ENCODE measurements around the gene ALDH18A1.
A peak's percentile ranks its signal among the peaks of the same experiment; 100 is the strongest.
"Not testable (repeated sequence)": the region's sequence is repeated elsewhere in the genome, so short reads cannot be mapped to it uniquely, and the experiment has no call there.

The ALDH18A1 gene

GRCh38 chr10:95650232-95650631 is 6.3 kb downstream of the ALDH18A1 start:
- DNase-seq: no peak

GRCh38 chr10:95648138-95648537 is 8.4 kb downstream of the ALDH18A1 start:
- no peak for DNase-seq

DNA sequence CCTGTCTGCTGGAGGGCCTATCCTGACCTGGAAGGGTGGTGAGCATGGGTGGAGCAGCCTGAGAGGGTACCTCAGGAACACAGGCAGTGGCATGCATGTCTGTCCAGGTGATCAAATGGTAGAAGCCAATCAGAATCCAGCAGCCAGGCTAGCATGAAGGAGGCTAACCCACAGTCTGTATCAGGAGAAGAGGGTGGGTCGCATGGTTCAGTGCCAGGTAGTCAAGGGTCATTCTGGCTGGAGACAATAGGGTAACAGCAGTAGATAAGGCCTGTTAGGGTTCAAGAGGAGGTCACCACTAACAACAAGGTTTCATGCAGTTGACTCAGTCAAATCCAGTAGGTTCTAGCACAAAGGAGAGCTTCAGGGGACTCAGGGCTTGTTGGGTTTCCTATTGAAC is 10.4 kb downstream of the ALDH18A1 start:
- DNase-seq: no peak

DNA sequence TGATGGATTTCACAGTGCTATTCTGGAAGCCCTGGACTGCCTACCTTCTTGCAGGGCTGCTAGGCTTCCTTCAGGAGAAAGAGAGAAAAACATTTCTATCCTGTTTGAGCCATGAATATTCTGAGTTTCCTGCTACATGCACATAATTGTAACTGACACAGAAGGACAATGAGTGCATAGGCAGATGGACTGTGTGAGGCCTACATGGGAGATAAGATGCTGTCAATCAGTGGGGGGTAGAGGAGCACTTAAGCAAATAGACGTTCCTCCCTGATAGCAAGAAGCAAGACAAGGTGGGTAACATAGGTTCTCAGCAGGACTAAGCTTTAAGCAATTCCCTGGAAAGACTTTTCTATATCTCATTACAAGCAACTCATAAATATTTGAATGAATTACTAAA is 11.6 kb downstream of the ALDH18A1 start:
- DNase-seq: no peak

DNA sequence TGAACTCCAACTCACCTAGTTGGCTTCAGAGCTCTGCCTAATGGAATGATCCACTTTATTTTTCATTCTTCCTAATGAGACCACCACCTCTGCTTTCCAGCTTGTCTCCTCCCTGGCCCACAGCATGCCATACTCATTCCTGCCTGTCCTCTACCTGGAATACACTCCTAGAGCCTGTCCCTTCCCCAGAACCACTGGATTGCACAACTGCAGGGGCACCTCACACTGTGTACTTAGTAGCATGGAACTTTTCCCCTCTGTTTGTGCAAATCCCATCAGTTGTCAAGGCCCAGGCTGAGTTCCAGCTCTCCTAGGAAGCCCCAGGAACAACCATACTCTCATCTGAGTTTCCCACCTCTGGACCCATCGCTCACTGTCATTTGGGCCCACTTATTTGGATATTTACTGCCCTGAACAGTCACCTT is 15.6 kb downstream of the ALDH18A1 start:
- no peak for DNase-seq

DNA sequence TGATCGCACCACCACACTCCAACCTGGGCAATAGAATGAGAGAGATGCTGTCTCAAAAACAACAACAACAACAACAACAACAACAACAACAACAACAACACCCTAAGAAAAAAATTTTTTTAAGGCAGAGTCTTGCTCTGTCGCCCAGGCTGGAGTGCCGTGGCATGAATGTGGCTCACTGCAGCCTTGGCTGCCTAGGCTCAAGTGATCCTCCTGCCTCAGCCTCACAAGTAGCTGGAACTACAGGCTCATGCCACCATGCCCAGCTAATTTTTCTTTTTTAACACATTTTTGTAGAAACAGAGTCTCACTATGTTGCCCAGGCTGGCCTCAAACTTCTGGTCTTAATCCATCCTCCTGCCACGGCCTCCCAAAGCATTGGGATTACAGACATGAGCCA is 18.6 kb downstream of the ALDH18A1 start:
- no peak for DNase-seq

GRCh38 chr10:95637140-95637539 is 19.4 kb downstream of the ALDH18A1 start:
- DNase-seq: no peak

GRCh38 chr10:95635319-95635733 is 21.2 kb downstream of the ALDH18A1 start:
- DNase-seq: no peak

- no peak for DNase-seq
Observed at GRCh38 chr10:95628786-95629185, 27.7 kb downstream of the ALDH18A1 start.

DNA sequence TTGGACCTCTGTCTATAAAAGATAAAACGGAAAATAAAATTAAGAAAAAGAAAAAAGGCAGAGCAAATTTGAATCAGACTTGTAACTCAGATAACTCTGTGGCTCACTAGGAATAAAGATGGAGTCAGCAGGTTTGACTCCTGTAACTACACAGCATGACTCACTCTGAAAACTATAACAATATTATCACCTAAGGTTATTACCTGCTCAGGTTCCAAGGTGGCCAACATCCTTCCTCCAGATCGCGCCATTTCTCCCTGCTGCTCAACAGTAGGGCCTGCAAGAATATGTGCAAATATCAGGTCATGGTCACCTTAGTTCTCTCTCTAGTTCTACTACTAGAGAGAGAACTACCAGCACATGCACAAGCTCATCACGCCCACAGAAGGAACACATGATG is 30.0 kb downstream of the ALDH18A1 start:
- DNase-seq: no peak

DNA sequence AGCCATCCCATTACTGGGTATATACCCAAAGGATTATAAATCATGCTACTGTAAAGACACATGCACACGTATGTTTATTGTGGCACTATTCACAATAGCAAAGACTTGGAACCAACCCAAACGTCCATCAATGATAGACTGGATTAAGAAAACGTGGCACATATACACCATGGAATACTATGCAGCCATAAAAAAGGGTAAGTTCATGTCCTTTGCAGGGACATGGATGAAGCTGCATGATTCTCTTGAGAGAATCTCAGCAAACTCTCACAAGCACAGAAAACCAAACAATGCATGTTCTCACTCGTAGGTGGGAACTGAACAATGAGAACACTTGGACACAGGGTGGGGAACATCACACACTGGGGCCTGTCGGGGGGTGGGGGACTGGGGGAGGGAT is 36.1 kb downstream of the ALDH18A1 start:
- not testable (repeated sequence) for DNase-seq

GRCh38 chr10:95618101-95618500 is 38.4 kb downstream of the ALDH18A1 start:
- DNase-seq: no peak

- DNase-seq: no peak
Observed at GRCh38 chr10:95616446-95616845, 40.1 kb downstream of the ALDH18A1 start.

GRCh38 chr10:95613330-95613729 is 43.2 kb downstream of the ALDH18A1 start:
- no peak for DNase-seq

DNA sequence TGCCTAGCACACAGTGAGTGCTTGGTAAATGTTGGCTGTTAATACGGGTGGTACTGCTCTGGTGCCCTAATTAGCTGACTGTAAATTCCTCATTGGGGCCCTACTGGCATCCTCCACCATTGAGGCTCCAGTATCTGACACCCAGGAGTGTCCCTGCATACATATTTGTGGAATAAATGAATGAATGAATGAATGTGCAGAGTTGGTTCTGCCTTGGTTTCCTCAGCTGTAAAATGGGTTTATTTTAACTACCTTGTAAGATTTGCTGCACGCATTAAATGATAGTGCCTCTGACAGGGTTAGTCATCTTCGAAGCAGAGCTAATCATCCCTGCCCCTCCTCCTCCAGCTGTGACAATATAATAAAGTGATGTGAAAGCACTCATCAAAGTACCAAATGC is 45.8 kb downstream of the ALDH18A1 start:
- DNase-seq: no peak

- no peak for DNase-seq
Observed at GRCh38 chr10:95606922-95607321, 49.6 kb downstream of the ALDH18A1 start.

DNA sequence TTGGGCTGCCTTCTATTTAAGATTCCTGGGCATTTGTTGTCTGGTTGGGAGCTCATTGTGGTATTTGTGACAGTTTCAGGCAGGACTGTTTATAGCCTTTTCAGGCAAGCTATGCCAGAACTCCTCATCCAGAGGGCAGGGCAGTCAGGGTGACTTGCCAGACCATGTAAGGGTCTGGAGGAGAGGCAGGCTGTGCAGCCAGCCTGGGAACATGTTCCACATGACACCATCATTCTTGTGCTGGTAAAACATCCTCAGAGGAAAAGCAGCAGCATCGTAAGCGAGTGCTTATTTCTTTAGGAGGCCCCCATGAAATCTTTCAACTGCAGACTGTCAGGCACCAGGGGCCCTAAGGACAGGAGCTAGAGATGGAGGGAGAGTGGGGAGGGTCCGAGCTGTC is 51.3 kb downstream of the ALDH18A1 start:
- no peak for DNase-seq

DNA sequence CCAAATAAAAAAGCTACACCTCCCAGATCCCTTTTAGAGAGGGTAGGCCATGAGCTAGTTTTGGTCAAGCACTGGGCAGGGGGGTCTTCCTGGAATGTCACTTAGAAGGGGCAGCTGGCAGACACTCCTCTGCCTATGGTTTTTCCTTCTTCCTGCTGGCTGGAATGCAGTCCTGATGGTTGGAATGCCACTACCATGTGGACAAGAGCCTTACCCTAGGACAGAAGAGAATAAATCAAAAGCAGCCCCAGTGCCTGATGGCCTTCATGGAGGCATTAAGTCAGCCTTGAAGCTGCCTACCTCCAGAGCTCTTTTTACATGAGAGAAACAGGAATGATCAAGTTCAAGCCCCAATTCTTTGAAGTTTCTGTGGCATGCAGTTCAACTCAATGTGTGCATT is 51.9 kb downstream of the ALDH18A1 start:
- no peak for DNase-seq

- DNase-seq: no peak
Observed at GRCh38 chr10:95602382-95602781, 54.1 kb downstream of the ALDH18A1 start.

DNA sequence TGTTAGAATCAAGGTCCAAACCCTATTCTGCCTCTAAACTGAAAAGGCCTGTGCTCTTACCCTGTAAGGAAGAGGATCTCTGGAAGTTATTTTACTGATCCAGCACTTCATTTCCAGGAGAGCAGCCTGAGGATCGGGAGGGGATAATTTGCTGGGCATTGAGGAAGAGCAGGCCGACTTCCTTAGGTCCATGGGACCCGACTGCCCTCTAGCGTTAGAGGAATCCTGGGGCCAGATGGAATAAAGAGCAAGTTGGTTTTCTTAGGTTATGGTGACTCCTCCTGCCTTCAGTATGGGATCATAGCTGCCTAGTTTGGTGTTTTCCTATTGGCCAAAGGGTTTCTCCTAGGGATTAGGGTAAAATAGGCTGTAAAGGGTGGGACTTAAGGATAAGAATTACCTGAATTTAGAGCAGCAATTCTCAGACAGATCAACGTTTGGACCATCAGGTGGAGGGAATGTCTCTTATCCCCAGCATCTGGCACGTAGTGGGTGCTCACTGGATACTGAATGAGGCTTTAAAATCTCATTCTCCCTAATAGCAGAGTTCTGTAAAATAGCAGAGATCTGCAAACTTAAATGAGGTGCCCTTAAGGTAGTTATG is 55.3 kb downstream of the ALDH18A1 start:
- DNase-seq: peak in 53 of 56 donors; percentile 1 to 81 (median 46)

DNA sequence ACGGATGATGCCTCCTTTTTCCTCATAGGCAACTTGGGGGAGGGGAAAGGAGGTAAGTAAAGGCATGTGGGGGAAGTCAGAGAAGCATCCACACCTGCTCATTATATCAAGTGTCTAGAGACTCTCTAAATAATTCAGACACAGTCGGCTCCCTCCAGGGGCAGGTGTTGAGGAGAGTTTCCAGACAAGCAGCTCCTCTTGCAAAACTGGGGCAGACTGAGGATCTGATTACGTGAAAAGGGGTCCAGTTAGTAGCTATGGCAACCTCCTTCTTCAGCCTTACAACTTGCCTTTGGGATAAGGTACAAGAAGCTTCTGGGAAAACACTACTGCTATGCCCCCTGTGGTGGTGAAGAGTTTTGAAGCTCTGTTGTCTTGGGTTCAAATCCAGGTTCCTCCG is 56.4 kb downstream of the ALDH18A1 start:
- DNase-seq: no peak

DNA sequence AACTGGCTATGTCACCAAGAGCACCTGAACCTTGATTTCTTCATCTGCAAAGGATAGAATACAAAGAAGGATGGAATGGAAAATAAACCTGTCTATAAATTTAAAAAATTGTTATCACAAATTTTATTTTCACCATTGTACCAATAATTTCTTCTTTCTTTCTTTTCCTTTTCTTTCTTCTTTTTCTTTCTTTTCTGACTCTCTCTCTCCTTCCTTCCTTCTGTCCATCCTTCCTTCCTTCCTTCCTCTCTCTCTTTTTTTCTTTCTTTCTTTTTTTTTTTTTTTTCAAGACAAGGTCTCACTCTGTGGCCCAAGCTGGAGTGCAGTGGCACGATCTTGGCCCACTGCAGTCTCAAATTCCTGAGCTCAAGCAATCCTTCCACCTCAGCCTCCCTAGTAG is 58.7 kb downstream of the ALDH18A1 start:
- DNase-seq: no peak

- no peak for DNase-seq
Observed at GRCh38 chr10:95588025-95588424, 68.5 kb downstream of the ALDH18A1 start.

Measured in amygdala (tissue), 56 donors.